GM10248 (cell line): Measurements from ENCODE around the gene CLNS1A.
"Not testable (repeated sequence)": the region's sequence is repeated elsewhere in the genome, so short reads cannot be mapped to it uniquely, and the experiment has no call there.

ENCODE experiments used
- CTCF ChIA-PET: fragments of 300-600 bp; sonication (Branson Sonifier 250); formaldehyde crosslinking; extraction: SDS; loops from one replicate; lab custom pipeline; 2021; ENCODE audit warnings: antibody characterized with exemption; lab: Yijun Ruan, JAX
- POLR2A ChIA-PET: fragments of 350-650 bp; sonication (Branson Sonifier 250); formaldehyde crosslinking; extraction: SDS; loops from one replicate; lab custom pipeline; 2020; ENCODE audit warnings: antibody characterized with exemption; lab: Yijun Ruan, JAX
- DNase-seq: peaks from one replicate; pipeline ENCODE4 v3.0.0; 2012; ENCODE audit errors: extremely low spot score
- TF ChIP-seq, protein P1 (sequence below): IDR thresholded peaks from 2 replicates; pipeline ENCODE4 v1.5.1; 2012; ENCODE audit warnings: mild to moderate bottlenecking, low read depth; ENCODE audit errors: extremely low read depth, missing control alignments, control extremely low read depth

CLNS1A gene

DNA sequence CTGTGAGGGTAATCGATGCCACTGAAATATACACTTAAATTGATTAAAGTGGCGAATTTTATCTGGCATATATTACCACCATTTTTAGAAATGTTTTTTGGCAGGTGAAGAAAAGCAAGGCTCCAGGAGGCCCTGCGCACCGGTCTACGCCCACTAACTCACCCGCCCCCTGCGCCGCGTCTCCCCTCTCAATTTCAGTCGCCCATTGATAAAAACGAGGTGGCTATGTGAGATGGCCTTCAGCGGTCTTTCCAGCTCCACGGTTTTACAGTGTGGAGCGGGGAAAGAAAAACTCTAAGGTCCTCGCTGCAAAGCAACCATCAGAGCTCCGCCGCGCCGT is 48.4 kb downstream of the CLNS1A start:
- ChIA-PET POLR2A (interaction anchor here (1.0 kb wide), 1 partner anchor 15 kb away, joined by 4 read pairs; no protein-coding TSS in a partner anchor), CTCF (interaction anchor here (0.7 to 1.2 kb wide), 2 partner anchors 9 to 41 kb away, joined by 3 read pairs; no protein-coding TSS in a partner anchor)
- TF ChIP-seq, protein P1, sequence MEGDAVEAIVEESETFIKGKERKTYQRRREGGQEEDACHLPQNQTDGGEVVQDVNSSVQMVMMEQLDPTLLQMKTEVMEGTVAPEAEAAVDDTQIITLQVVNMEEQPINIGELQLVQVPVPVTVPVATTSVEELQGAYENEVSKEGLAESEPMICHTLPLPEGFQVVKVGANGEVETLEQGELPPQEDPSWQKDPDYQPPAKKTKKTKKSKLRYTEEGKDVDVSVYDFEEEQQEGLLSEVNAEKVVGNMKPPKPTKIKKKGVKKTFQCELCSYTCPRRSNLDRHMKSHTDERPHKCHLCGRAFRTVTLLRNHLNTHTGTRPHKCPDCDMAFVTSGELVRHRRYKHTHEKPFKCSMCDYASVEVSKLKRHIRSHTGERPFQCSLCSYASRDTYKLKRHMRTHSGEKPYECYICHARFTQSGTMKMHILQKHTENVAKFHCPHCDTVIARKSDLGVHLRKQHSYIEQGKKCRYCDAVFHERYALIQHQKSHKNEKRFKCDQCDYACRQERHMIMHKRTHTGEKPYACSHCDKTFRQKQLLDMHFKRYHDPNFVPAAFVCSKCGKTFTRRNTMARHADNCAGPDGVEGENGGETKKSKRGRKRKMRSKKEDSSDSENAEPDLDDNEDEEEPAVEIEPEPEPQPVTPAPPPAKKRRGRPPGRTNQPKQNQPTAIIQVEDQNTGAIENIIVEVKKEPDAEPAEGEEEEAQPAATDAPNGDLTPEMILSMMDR: no peak
- DNase-seq: no peak

DNA sequence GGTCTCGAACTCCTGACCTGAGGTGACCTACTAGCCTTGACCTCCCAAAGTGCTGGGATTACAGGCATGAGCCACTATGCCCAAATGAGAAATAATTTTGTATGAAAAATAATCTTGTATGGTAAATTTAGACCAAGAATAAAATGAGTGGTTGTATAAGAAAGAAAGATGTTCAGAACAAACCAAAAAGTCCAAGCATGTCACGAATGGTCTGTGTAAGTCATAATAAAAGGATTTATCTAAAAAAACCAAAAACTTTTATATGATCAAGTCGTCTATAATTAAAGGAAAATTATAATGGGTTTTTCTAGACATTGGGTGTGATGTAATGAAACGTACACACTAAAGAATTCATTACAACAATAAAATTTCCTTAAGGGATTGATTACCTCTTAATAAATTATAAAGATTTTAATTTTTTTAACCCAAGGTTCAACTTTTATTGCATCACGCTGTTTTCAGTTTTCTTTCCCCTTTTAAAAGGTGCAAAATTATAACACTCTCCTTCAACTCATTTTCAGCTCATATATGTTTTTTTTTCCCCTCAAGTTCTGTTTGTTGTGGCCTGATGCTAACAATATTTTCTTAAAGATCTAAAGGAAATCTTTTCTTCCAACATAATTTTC is 56.8 kb downstream of the CLNS1A start:
- TF ChIP-seq, protein P1: no peak
- no peak for DNase-seq
- ChIA-PET POLR2A (no interaction called here), CTCF (no interaction called here)

DNA sequence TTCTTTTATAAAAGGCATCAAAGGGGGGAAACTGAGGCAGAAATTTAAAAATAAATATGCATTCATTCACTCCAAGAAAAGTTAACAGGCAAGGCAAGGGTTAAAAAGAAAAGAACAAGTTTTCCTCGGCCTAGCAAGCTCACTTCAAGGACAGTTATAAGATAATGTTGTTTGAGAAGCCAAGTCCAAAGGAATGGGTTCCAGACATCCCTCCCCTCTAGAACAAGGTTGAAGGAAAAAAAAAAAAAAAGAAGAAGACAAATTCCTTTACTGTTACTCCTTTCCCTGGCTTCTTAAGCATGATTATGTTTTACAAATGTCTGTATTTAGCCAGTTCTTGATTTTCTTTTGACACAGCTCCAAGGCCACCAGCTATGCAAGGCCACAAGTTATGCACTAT is 62.2 kb downstream of the CLNS1A start:
- POLR2A ChIA-PET, DNase-seq: not testable (repeated sequence)
- CTCF ChIA-PET: interaction anchor here (1.3 kb wide), 1 partner anchor 17 kb away, joined by 3 read pairs; no protein-coding TSS in a partner anchor

DNA sequence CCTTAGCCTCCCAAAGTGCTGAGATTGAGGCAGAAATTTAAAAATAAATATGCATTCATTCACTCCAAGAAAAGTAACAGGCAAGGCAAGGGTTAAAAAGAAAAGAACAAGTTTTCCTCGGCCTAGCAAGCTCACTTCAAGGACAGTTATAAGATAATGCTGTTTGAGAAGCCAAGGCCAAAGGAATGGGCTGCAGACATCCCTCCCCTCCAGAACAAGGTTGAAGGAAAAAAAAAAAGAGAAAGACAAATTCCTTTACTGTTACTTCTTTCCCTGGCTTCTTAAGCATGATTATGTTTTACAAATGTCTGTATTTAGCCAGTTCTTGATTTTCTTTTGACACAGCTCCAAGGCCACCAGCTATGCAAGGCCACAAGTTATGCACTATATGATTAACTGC is 66.7 kb downstream of the CLNS1A start:
- DNase-seq, POLR2A ChIA-PET, CTCF ChIA-PET: not testable (repeated sequence)

DNA sequence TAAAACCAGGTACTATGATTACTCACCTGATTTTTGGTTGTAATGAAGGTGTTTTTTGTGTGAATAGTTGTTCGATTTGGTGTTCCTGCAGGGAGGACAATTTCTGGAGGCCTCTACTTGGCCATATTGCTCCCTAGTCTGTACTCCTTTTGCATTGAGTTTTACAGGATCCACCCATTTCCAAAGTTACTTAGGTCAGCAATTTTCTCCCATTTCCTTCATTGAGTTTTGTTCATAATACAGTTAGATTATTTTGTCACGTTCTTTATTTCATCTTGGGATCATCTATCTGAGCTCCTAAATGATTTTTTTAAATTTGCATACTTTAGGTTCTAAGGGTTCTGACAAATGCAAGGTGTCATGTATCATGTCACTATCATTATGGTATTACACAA is 67.9 kb downstream of the CLNS1A start:
- POLR2A ChIA-PET: no interaction called here
- CTCF ChIA-PET: interaction anchor here (1.8 to 2.4 kb wide), 2 partner anchors 14 to 21 kb away, joined by 5 to 11 read pairs; no protein-coding TSS in a partner anchor
- TF ChIP-seq, protein P1: no peak
- no peak for DNase-seq

DNA sequence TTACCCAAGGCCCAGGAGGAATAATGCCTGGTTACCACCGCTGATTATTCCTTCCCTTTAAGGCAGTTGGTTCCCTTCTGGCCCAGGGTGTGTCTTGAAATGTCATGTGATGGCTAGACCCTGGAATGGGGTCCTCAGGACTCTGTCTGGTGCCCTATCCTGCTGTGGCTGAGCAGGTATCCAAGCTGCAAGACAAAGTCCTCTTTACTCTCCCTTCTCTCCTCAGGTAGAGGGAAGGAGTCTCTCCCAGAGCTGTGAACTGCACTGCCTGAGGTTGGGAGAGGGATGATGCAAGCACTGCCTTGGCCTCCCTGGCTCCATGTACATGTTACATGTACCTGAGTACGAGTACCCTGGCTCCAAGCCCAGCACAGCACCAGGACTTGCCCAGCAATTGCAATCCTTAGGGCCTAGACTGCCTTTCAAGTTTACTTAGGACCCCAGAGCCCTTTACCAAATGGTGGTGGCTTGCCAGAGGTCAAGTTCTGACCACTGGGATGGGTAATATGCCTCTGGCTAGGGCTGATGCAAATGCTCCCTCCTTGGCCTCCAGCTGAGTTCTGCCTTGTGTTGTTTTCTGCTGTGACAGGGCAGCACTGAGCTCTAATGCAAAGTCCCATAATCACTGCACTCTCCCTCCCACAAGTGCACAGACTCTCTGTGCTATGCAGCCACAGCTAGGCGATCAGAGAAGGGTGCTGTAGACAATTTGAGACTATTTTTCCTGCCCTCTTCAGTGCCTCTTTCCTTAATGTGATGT is 68.5 kb downstream of the CLNS1A start:
- TF ChIP-seq, protein P1: no peak
- DNase-seq: no peak
- CTCF ChIA-PET: interaction anchor here (1.8 to 2.4 kb wide), 2 partner anchors 15 to 21 kb away, joined by 5 to 11 read pairs; no protein-coding TSS in a partner anchor
- POLR2A ChIA-PET: no interaction called here

DNA sequence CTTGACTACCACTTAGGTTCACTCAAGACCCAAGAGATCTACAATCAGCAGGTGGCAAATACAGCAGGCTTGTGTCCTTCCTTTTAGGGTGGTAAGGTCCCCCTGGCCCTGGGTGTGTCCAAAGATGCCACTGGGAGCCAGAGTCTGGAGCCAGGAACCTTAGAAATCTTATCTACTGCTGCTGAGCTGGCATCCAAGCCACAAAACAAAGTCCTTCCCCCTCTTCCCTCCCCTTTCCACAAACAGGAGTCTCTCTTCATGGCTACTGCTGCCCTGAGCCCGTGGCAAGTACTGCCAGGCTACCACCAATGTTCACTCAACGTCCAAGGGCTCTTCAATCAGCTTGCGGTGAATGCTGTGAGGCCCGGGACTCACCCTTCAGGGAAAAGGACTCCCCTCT is 69.3 kb downstream of the CLNS1A start:
- DNase-seq: no peak
- CTCF ChIA-PET: interaction anchor here (1.8 to 2.4 kb wide), 2 partner anchors 16 to 20 kb away, joined by 5 to 11 read pairs; no protein-coding TSS in a partner anchor
- TF ChIP-seq, protein P1: no peak
- POLR2A ChIA-PET: no interaction called here
